ENCODE results near the gene AWAT1.
"Not testable (repeated sequence)": the region's sequence is repeated elsewhere in the genome, so short reads cannot be mapped to it uniquely, and the experiment has no call there.

AWAT1 gene

GRCh38 chrX:70262952-70263567 lies 28.6 kb downstream of the AWAT1 start:
- peak in 1 of 2 experiments; percentile 1 for DNase-seq (ENCODE audit: low read depth in 2 of 2)

- no peak for DNase-seq (ENCODE audit: low read depth in 2 of 2)
These were observed 30.3 kb downstream of the AWAT1 start for GRCh38 chrX:70264784-70265183.

GRCh38 chrX:70268034-70268433 lies 33.6 kb downstream of the AWAT1 start, which contains the start of gene ARR3:
ARR3 (plus strand) TSS chrX:70268334; CDS start chrX:70269386, 1,052 bp downstream.
- DNase-seq (ENCODE audit: low read depth in 2 of 2), result no peak

GRCh38 chrX:70274029-70274428 lies 39.6 kb downstream of the AWAT1 start:
- not testable (repeated sequence) for DNase-seq (ENCODE audit: low read depth in 2 of 2)

- no peak for DNase-seq (ENCODE audit: low read depth in 2 of 2)
These were observed 44.6 kb downstream of the AWAT1 start for GRCh38 chrX:70279081-70279480.

GRCh38 chrX:70280573-70280972 lies 46.1 kb downstream of the AWAT1 start:
- no peak for DNase-seq (ENCODE audit: low read depth in 2 of 2)

GRCh38 chrX:70281951-70282350 lies 47.5 kb downstream of the AWAT1 start, which contains the start of gene RAB41:
RAB41 (plus strand) TSS chrX:70282172; CDS start chrX:70282218, 46 bp downstream.
- no peak for DNase-seq (ENCODE audit: low read depth in 2 of 2)

- DNase-seq (ENCODE audit: low read depth in 2 of 2), result no peak
These were observed 54.8 kb downstream of the AWAT1 start for GRCh38 chrX:70289168-70289792.
